GM13977 (cell line): ENCODE data around the gene SCGN.

Experiments
- DNase-seq: peaks from one replicate; pipeline ENCODE4 v3.0.0; 2012; ENCODE audit warnings: low spot score
- in situ Hi-C: fragments of 300-500 bp; cut with MboI; formaldehyde crosslinking; loops from one replicate; pipeline ENCODE4 v1.12.0; 2022; ENCODE audit warnings: low sequenced_read_pairs, low pct_unique_long_range_greater_than_20kb, mixed read lengths, inconsistent platforms; ENCODE audit not compliant: unreplicated experiment
- TF ChIP-seq, protein P1 (sequence below): IDR thresholded peaks from 2 replicates; pipeline ENCODE4 v1.5.1; 2012; ENCODE audit warnings: mild to moderate bottlenecking, control low read depth; ENCODE audit not compliant: insufficient read depth; ENCODE audit errors: extremely low read depth, missing control alignments

SCGN gene

DNA sequence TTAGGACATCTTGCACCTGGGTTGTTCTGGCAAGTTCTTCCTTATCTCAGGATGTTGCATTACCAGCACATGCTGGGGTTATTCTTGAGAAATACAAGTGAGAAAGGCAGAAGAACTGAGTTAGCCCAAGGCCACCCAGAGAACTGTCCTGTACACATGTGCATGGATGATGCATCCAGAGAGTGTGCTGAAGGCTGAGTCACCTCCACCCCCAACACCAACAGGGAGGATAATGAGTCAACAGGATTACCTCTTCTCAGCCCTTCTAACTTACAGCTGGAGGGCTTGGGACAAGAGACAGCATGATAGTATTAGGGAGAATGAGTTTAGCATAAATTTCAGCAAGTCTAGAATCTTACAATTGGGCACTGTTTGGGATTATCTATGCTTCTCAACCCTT is 8.5 kb downstream of the SCGN start:
- in situ Hi-C loops = no loop called here
- DNase-seq = no peak
- TF ChIP-seq, protein P1, sequence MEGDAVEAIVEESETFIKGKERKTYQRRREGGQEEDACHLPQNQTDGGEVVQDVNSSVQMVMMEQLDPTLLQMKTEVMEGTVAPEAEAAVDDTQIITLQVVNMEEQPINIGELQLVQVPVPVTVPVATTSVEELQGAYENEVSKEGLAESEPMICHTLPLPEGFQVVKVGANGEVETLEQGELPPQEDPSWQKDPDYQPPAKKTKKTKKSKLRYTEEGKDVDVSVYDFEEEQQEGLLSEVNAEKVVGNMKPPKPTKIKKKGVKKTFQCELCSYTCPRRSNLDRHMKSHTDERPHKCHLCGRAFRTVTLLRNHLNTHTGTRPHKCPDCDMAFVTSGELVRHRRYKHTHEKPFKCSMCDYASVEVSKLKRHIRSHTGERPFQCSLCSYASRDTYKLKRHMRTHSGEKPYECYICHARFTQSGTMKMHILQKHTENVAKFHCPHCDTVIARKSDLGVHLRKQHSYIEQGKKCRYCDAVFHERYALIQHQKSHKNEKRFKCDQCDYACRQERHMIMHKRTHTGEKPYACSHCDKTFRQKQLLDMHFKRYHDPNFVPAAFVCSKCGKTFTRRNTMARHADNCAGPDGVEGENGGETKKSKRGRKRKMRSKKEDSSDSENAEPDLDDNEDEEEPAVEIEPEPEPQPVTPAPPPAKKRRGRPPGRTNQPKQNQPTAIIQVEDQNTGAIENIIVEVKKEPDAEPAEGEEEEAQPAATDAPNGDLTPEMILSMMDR = no peak

DNA sequence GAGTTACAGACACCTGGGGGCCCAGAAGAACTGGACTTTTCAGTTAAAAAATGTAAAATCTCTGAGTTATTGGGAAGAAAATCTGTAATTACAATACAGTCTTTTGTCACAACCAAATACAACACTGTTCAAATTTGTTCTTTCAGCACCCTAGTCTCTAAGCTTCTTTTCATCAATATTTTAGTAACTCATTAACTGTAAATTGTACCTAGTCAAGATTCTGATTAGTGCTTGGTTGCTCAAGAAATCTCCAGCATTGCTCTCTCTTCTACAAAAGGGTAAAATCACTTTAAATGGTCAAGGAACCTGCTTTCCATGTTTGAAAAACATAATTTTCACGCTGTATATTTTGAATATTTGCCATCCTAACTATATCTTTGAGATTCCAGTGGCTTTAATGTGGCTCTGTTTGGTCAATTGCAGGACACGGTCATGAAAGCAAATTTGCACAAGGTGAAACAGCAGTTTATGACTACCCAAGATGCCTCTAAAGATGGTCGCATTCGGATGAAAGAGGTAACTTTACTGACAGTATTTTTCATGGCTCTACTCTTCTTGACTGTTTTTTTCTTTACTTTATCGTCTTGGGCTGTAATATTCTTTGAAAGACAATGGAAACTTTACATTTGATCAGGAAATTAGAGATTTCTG is 9.2 kb downstream of the SCGN start:
- TF ChIP-seq, protein P1 = no peak
- no peak for DNase-seq
- in situ Hi-C loops = no loop called here

DNA sequence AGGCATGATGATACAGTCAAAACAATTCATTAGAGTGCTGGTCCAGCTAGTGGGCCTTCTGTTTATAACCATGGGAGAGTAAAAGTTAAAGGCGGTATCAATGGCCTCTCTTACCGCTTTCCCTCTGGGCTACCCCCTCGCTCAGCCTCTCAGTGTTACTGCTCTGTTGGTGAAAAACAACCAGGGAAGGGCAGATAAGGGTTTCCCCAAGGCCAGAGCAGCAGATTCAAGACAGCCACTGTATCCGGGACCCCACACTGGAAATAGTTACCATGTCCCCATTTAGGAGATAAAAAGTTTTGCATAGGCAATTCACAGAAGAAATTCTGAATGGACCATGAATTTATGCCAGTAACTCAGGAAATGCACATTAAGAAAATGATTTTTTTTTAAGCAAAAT is 13.4 kb downstream of the SCGN start:
- no peak for DNase-seq
- TF ChIP-seq, protein P1 = no peak
- in situ Hi-C loops = no loop called here

DNA sequence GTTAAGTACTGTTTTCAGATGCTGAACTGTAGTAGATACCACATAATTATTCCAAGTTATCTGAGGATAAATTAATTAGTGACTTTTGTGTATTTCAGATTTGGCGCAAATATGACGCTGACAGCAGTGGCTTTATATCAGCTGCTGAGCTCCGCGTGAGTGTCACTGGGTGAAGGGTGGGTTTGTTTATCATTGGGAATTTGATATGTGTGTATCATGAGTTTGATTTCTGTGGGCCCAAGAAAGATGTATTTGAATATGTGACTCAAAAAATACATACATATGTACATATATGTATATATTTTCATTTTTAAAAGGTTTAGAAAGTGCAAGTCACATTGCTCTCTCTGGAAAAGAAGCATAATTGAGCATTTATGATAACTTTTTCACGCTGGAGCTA is 17.4 kb downstream of the SCGN start:
- in situ Hi-C loops = no loop called here
- DNase-seq = no peak
- TF ChIP-seq, protein P1 = no peak

DNA sequence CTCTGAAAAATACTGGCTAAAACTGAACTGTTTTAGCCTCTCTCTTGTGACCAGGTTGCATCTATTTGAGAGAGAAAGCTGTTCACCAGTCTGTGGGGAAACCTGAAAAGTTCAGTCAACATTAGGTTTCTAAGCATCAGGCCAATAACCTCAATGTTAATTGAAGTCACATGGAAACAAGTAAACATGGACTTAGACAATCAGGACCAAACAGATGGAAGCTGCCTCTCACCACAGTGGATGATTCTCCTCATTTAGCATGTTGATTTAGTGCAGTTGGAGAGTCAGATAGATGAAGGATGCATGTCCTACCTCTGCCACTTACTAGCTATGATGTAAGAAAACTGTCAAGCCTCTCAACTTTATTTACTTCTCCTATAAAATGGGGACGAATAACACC is 18.2 kb downstream of the SCGN start:
- DNase-seq = no peak
- in situ Hi-C loops = no loop called here
- TF ChIP-seq, protein P1 = no peak

DNA sequence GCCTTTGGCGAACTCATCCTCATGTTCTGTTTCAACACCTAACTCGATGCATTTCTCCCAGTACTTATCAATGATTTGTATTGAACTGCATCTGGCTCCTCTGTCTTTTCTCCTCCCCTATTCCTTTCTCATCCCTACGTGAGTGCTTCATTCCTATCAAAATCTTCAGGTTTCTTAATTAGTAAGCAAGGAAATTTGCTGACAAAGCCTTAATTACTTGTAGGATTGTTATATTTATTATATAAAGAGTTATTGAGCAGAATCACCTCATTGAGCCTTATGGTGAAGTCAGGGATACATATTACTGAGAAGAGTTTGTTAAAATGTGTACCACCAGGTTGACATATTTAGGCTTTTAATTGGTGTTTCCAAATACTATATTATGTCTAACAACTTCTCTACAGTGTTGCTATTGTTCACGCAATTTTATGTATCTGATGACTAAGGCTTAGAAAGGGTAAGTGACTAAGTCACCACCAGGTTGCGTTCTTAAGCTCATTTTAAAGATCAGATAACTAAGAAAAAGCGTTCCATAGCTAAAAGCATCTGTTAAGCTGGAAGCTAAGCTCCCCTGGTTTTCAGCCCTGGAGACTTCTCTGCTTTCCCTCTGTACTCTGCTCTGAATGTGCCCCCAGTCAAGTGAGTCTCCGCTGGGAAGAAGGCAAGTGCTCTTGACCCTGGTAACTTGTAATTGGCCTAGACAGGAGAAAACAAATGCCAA is 18.9 kb downstream of the SCGN start:
- in situ Hi-C loops = no loop called here
- TF ChIP-seq, protein P1 = no peak
- no peak for DNase-seq
